ENCODE data around the gene OGFOD2. TPM values are rescaled to one million over a fixed set of nuclear protein-coding genes. Genes with fewer than 3 reads are reported as not detected.
"Not testable (repeated sequence)": the region's sequence is repeated elsewhere in the genome, so short reads cannot be mapped to it uniquely, and the experiment has no call there.

Gene OGFOD2
- total RNA-seq, 4 donors from 2014 or later: 5.9 to 16.3 (median 15.5) TPM

DNA sequence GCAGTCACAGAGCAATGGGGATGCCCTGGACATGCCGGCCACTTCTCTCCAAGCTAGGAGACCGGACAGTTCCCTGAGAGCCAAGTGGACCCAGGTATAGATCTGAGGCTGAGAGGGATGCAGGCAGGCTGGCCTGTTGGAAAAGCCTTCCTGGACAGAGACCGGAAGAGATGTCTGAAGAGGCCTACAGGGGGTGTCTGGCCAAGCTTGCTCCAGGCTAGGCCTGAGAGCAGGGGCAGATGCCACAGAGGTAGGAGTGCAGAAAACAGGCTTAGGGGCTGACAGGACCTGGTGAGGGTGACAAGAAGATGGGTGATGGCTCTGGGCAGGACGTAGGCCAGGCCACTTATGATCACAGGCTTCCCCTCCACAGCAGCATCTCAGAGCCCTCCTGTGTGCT lies 35.6 kb downstream of the OGFOD2 start:
- Histone ChIP-seq H3K4me3 (replicated peaks in 1 of 3) (no peak overlapping the region), H3K4me1 (no peaks in the 10 kb centered on the region), H3K27me3 (no peaks in the 10 kb centered on the region), H3K9me3 (no peaks in the 10 kb centered on the region), H3K36me3 (no peaks in the 10 kb centered on the region), H3K27ac (no peak overlapping the region)
- WGBS, 2 donors: 90 to 94% methylated on average over 4 of the region's 4 CpGs
- TF ChIP-seq, protein P1, sequence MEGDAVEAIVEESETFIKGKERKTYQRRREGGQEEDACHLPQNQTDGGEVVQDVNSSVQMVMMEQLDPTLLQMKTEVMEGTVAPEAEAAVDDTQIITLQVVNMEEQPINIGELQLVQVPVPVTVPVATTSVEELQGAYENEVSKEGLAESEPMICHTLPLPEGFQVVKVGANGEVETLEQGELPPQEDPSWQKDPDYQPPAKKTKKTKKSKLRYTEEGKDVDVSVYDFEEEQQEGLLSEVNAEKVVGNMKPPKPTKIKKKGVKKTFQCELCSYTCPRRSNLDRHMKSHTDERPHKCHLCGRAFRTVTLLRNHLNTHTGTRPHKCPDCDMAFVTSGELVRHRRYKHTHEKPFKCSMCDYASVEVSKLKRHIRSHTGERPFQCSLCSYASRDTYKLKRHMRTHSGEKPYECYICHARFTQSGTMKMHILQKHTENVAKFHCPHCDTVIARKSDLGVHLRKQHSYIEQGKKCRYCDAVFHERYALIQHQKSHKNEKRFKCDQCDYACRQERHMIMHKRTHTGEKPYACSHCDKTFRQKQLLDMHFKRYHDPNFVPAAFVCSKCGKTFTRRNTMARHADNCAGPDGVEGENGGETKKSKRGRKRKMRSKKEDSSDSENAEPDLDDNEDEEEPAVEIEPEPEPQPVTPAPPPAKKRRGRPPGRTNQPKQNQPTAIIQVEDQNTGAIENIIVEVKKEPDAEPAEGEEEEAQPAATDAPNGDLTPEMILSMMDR (IDR thresholded peaks at IDR 0.05): no peak
- no peak for TF ChIP-seq POLR2A (IDR thresholded peaks at IDR 0.05)
- DNase-seq: no peak
- intact Hi-C loops (cut with DNase I): no loop called here

- 78 to 84% methylated on average over 5 to 6 of the region's 6 CpGs for WGBS, 2 donors
- H3K36me3 ChIP-seq: no peaks in the 10 kb centered on the region
These were observed 36.7 kb downstream of the OGFOD2 start for GRCh38 chr12:123011701-123012100.

GRCh38 chr12:123013185-123014095 lies 38.4 kb downstream of the OGFOD2 start:
- Histone ChIP-seq H3K4me1 (no peaks in the 10 kb centered on the region), H3K27me3 (no peaks in the 10 kb centered on the region), H3K4me3 (replicated peaks in 1 of 3) (no peak overlapping the region), H3K9me3 (no peaks in the 10 kb centered on the region), H3K27ac (no peak overlapping the region), H3K36me3 (no peaks in the 10 kb centered on the region)
- 95 to 96% methylated on average over 12 to 19 of the region's 19 CpGs for WGBS, 2 donors
- no peak for DNase-seq
- intact Hi-C loops (cut with DNase I): no loop called here
- TF ChIP-seq, protein P1 (IDR thresholded peaks at IDR 0.05): no peak

More at GRCh38 chr12:123011701-123012100, 36.7 kb downstream of the OGFOD2 start:
- intact Hi-C loops (cut with DNase I): no loop called here
- no peaks in the 10 kb centered on the region for H3K27me3 ChIP-seq
- H3K4me3 ChIP-seq (replicated peaks in 1 of 3): no peak overlapping the region
- H3K4me1 ChIP-seq: no peaks in the 10 kb centered on the region
- H3K9me3 ChIP-seq: no peaks in the 10 kb centered on the region
- no peak for DNase-seq
- H3K27ac ChIP-seq: no peak overlapping the region
- no peak for TF ChIP-seq POLR2A (IDR thresholded peaks at IDR 0.05)
- TF ChIP-seq, protein P1 (IDR thresholded peaks at IDR 0.05): no peak

DNA sequence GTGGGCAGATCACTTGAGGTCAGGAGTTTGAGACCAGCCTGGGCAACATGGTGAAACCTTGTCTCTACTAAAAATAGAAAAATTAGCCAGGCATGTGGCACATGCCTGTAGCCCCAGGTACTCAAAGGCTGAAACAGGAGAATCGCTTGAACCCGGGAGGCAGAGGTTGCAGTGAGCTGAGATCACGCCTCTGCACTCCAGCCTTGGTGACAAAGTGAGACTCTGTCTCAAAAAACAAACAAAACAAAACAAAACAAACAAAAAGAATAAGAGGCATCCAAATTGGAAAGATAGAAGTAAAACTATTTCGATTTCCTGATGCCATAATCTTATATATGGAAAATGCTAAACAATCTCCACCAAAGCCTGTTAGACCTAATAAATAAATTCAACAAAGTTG lies 39.4 kb downstream of the OGFOD2 start:
- H3K4me3 ChIP-seq (replicated peaks in 1 of 3); H3K4me1 ChIP-seq; intact Hi-C loops (cut with DNase I); DNase-seq; H3K27ac ChIP-seq; H3K9me3 ChIP-seq; H3K36me3 ChIP-seq; H3K27me3 ChIP-seq: not testable (repeated sequence)
- WGBS, 2 donors: 91 to 96% methylated on average over 4 of the region's 4 CpGs

DNA sequence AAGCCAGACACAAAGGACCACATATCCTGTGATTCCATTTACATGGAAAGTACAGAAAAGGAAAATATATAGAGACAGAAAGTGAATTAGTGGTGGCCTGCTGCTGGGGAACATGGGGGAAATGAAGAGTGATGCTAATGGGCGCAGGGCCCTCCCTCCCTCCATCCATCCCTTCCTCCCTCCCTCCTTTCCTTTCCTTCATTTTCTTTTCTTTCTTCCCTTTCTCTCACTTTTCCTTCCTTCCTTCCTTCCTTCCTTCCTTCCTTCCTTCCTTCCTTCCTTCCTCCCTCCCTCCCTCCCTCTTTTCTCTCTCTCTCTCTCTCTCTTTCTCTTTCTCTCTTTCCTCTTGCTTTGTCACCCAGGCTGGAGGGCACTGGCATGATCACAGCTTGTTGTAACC lies 42.7 kb downstream of the OGFOD2 start:
- Histone ChIP-seq H3K27me3 (no peaks in the 10 kb centered on the region), H3K36me3 (no peaks in the 10 kb centered on the region), H3K4me3 (replicated peaks in 1 of 3) (no peak overlapping the region), H3K4me1 (no peaks in the 10 kb centered on the region), H3K27ac (no peak overlapping the region), H3K9me3 (no peaks in the 10 kb centered on the region)
- no peak for DNase-seq
- no peak for TF ChIP-seq POLR2A (IDR thresholded peaks at IDR 0.05)
- TF ChIP-seq, protein P1 (IDR thresholded peaks at IDR 0.05): no peak
- intact Hi-C loops (cut with DNase I): no loop called here
- WGBS, 2 donors: 96 to 97% methylated on average over 1 of the region's 1 CpG

All from thyroid gland (tissue), 4 donors.